Activated CD8-positive, alpha-beta memory T cell treated with anti-CD3 and anti-CD28 coated beads, Interleukin-2, amount 10 ng/mL, durations not matched to agents 7 days and 5 days (primary cell): ENCODE results near the gene ZBTB20. TPM values are rescaled to one million over a fixed set of nuclear protein-coding genes. Genes with fewer than 3 reads are reported as not detected.

Experiments
- microRNA-seq: library from miRNA; unstranded; fragments of <30 nt; microRNA quantifications from one replicate; pipeline ENCODE4 v1.2.0, GENCODE V29; 2022
- total RNA-seq, 2 experiments: library from RNA; stranded (reverse); gene quantifications; one replicate each; pipeline ENCODE4 v1.2.3, GENCODE V29; 2021

The ZBTB20 gene
- total RNA-seq, 2 experiments from 2014 or later: 5.6 to 10.2 TPM

Small RNA genes lying within 50 kb of the gene (microRNA-seq; reads per million reads assigned to microRNA genes)
- gene MIR4796: 1.7 reads per million
